Measurements from ENCODE around the gene KIF26B.

The KIF26B gene

GRCh38 chr1:245698116-245698515 lies 543.3 kb downstream of the KIF26B start:
- no peak for ATAC-seq
- TF ChIP-seq ZNF565 (CRISPR knock-in tag; conservative IDR thresholded peaks at IDR 0.05; ENCODE audit: low read depth): no peak
- TF ChIP-seq PPARA (CRISPR knock-in tag; IDR thresholded peaks at IDR 0.05; ENCODE audit: borderline replicate concordance): no peak
- TF ChIP-seq ZFP30 (CRISPR knock-in tag; IDR thresholded peaks at IDR 0.05): no peak
- TF ChIP-seq TCF4 (CRISPR knock-in tag; IDR thresholded peaks at IDR 0.05; ENCODE audit: borderline replicate concordance): no peak
- TF ChIP-seq PATZ1 (CRISPR knock-in tag; IDR thresholded peaks at IDR 0.05; ENCODE audit: borderline replicate concordance): no peak
- no peak for TF ChIP-seq ARNTL (CRISPR knock-in tag; IDR thresholded peaks at IDR 0.05; ENCODE audit: borderline replicate concordance, low read depth)
- no peak for TF ChIP-seq ISL1 (CRISPR knock-in tag; IDR thresholded peaks at IDR 0.05)
- no peak for TF ChIP-seq POU6F1 (CRISPR knock-in tag; IDR thresholded peaks at IDR 0.05; ENCODE audit: borderline replicate concordance, low read depth)
- TF ChIP-seq RARB (CRISPR knock-in tag; IDR thresholded peaks at IDR 0.05): no peak
- TF ChIP-seq ZC3H10 (CRISPR knock-in tag; IDR thresholded peaks at IDR 0.05): no peak
- no peak for TF ChIP-seq TSHZ2 (CRISPR knock-in tag; IDR thresholded peaks at IDR 0.05)
- no peak for TF ChIP-seq CSDC2 (CRISPR knock-in tag; IDR thresholded peaks at IDR 0.05)
- TF ChIP-seq CSRNP3 (CRISPR knock-in tag; IDR thresholded peaks at IDR 0.05): no peak
- no peak for TF ChIP-seq ZNF70 (CRISPR knock-in tag; IDR thresholded peaks at IDR 0.05)

- TF ChIP-seq OSR1 (CRISPR knock-in tag; IDR thresholded peaks at IDR 0.05): no peak
- no peak for TF ChIP-seq TCF4 (CRISPR knock-in tag; IDR thresholded peaks at IDR 0.05; ENCODE audit: borderline replicate concordance)
- TF ChIP-seq BACH2 (CRISPR knock-in tag; IDR thresholded peaks at IDR 0.05; ENCODE audit: borderline replicate concordance): no peak
- TF ChIP-seq TOX (CRISPR knock-in tag; IDR thresholded peaks at IDR 0.05; ENCODE audit: borderline replicate concordance): no peak
- TF ChIP-seq TSHZ2 (CRISPR knock-in tag; IDR thresholded peaks at IDR 0.05): no peak
- TF ChIP-seq PPARA (CRISPR knock-in tag; IDR thresholded peaks at IDR 0.05; ENCODE audit: borderline replicate concordance): no peak
- no peak for ATAC-seq
These were observed 544.1 kb downstream of the KIF26B start for GRCh38 chr1:245698860-245699259.

- ATAC-seq: no peak
- TF ChIP-seq ESRRG (CRISPR knock-in tag; IDR thresholded peaks at IDR 0.05) (no peak), ZNF8 (CRISPR knock-in tag; IDR thresholded peaks at IDR 0.05) (no peak), ZFP3 (CRISPR knock-in tag; IDR thresholded peaks at IDR 0.05) (no peak), POU6F1 (CRISPR knock-in tag; IDR thresholded peaks at IDR 0.05; ENCODE audit: borderline replicate concordance, low read depth) (no peak), ZNF70 (CRISPR knock-in tag; IDR thresholded peaks at IDR 0.05) (no peak), OSR1 (CRISPR knock-in tag; IDR thresholded peaks at IDR 0.05) (no peak), ZC3H10 (CRISPR knock-in tag; IDR thresholded peaks at IDR 0.05) (no peak), SNAI2 (CRISPR knock-in tag; IDR thresholded peaks at IDR 0.05) (no peak), CSRNP3 (CRISPR knock-in tag; IDR thresholded peaks at IDR 0.05) (no peak), ISL1 (CRISPR knock-in tag; IDR thresholded peaks at IDR 0.05) (no peak), GLIS3 (CRISPR knock-in tag; IDR thresholded peaks at IDR 0.05) (no peak), CSDC2 (CRISPR knock-in tag; IDR thresholded peaks at IDR 0.05) (no peak), ZNF565 (CRISPR knock-in tag; conservative IDR thresholded peaks at IDR 0.05; ENCODE audit: low read depth) (no peak), RARB (CRISPR knock-in tag; IDR thresholded peaks at IDR 0.05) (no peak), ARNTL (CRISPR knock-in tag; IDR thresholded peaks at IDR 0.05; ENCODE audit: borderline replicate concordance, low read depth) (no peak), ZFP30 (CRISPR knock-in tag; IDR thresholded peaks at IDR 0.05) (no peak)
These were observed 545.8 kb downstream of the KIF26B start for GRCh38 chr1:245700631-245701030.

Measured in SK-N-SH treated with all-trans-retinoic acid at 6 μM for 48 hours (cell line).